ENCODE measurements around the gene SLC23A2. TPM values are rescaled to one million over a fixed set of nuclear protein-coding genes. Genes with fewer than 3 reads are reported as not detected.
"Not testable (repeated sequence)": the region's sequence is repeated elsewhere in the genome, so short reads cannot be mapped to it uniquely, and the experiment has no call there.

SLC23A2 gene
- total RNA-seq, 1 donor from 2014 or later = 58.8 TPM

GRCh38 chr20:5008759-5009158 is 7.4 kb upstream of the SLC23A2 start:
- DNase-seq (ENCODE audit: low spot score) = no peak

GRCh38 chr20:5005326-5005725 is 4.0 kb upstream of the SLC23A2 start:
- DNase-seq (ENCODE audit: low spot score) = no peak

GRCh38 chr20:5004825-5005224 is 3.5 kb upstream of the SLC23A2 start:
- DNase-seq (ENCODE audit: low spot score) = not testable (repeated sequence)

GRCh38 chr20:5003626-5004025 is 2.3 kb upstream of the SLC23A2 start:
- DNase-seq (ENCODE audit: low spot score) = no peak

GRCh38 chr20:5002077-5002413 is 735 bp upstream of the SLC23A2 start:
- DNase-seq (ENCODE audit: low spot score) = no peak

GRCh38 chr20:5000263-5001173 is 792 bp downstream of the SLC23A2 start:
- peak; percentile 64 for DNase-seq (ENCODE audit: low spot score)

GRCh38 chr20:4999788-5000187 is 1.5 kb downstream of the SLC23A2 start:
- no peak for DNase-seq (ENCODE audit: low spot score)

- DNase-seq (ENCODE audit: low spot score) = no peak
Measured at GRCh38 chr20:4998160-4998651, 3.1 kb downstream of the SLC23A2 start.

GRCh38 chr20:4997222-4997621 is 4.1 kb downstream of the SLC23A2 start:
- DNase-seq (ENCODE audit: low spot score) = no peak

- no peak for DNase-seq (ENCODE audit: low spot score)
Measured at GRCh38 chr20:4989570-4989969, 11.7 kb downstream of the SLC23A2 start.

GRCh38 chr20:4987130-4987529 is 14.2 kb downstream of the SLC23A2 start:
- no peak for DNase-seq (ENCODE audit: low spot score)

- no peak for DNase-seq (ENCODE audit: low spot score)
Measured at GRCh38 chr20:4985658-4986057, 15.7 kb downstream of the SLC23A2 start.

- DNase-seq (ENCODE audit: low spot score) = no peak
Measured at GRCh38 chr20:4982281-4982680, 19.0 kb downstream of the SLC23A2 start.

- no peak for DNase-seq (ENCODE audit: low spot score)
Measured at GRCh38 chr20:4979841-4980410, 21.4 kb downstream of the SLC23A2 start.

- no peak for DNase-seq (ENCODE audit: low spot score)
Measured at GRCh38 chr20:4978050-4978918, 23.0 kb downstream of the SLC23A2 start.

- not testable (repeated sequence) for DNase-seq (ENCODE audit: low spot score)
Measured at GRCh38 chr20:4976014-4976413, 25.3 kb downstream of the SLC23A2 start.

GRCh38 chr20:4973330-4974097 is 27.8 kb downstream of the SLC23A2 start:
- DNase-seq (ENCODE audit: low spot score) = peak; percentile 56

- DNase-seq (ENCODE audit: low spot score) = no peak
Measured at GRCh38 chr20:4972506-4973251, 28.6 kb downstream of the SLC23A2 start.

- DNase-seq (ENCODE audit: low spot score) = no peak
Measured at GRCh38 chr20:4971064-4971463, 30.2 kb downstream of the SLC23A2 start.

- no peak for DNase-seq (ENCODE audit: low spot score)
Measured at GRCh38 chr20:4967752-4968477, 33.4 kb downstream of the SLC23A2 start.
